ENCODE data around the gene KMT2D. TPM values are rescaled to one million over a fixed set of nuclear protein-coding genes. Genes with fewer than 3 reads are reported as not detected.

KMT2D gene
- total and polyA plus RNA-seq, 3 donors from 2014 or later, result 67.1 to 169 (median 148) TPM

DNA sequence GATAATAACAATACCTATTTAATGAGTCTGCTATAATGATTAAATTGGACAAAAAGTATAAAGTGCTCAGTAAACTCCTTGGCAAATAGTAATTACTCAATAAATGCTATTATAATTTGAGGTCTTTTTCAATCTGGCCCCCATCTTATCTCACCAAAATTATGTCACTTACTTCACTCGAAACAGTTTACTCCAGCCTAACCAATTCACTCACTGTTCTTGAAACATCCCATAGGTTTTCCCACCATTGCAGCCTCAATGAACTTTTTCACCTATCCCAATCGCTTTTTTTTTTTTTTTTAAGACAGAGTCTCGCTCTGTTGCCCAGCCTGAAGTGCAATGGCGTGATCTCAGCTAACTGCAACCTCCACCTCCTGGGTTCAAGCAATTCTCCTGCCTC is 24.6 kb downstream of the KMT2D start:
- Histone ChIP-seq H3K4me1 (no peaks in the 10 kb centered on the region), H3K27ac (no peak overlapping the region), H3K9me3 (no peaks in the 10 kb centered on the region), H3K4me3 (no peak overlapping the region), H3K36me3 (ENCODE audit: low read depth, missing control alignments) (no peaks in the 10 kb centered on the region), H3K27me3 (no peaks in the 10 kb centered on the region)
- intact Hi-C loops (cut with DNase I; ENCODE audit: low total_unique reads), result no loop called here
- WGBS, 2 donors, result 86 to 96% methylated on average over 4 of the region's 4 CpGs
- DNase-seq, result no peak
- TF ChIP-seq, protein P1, sequence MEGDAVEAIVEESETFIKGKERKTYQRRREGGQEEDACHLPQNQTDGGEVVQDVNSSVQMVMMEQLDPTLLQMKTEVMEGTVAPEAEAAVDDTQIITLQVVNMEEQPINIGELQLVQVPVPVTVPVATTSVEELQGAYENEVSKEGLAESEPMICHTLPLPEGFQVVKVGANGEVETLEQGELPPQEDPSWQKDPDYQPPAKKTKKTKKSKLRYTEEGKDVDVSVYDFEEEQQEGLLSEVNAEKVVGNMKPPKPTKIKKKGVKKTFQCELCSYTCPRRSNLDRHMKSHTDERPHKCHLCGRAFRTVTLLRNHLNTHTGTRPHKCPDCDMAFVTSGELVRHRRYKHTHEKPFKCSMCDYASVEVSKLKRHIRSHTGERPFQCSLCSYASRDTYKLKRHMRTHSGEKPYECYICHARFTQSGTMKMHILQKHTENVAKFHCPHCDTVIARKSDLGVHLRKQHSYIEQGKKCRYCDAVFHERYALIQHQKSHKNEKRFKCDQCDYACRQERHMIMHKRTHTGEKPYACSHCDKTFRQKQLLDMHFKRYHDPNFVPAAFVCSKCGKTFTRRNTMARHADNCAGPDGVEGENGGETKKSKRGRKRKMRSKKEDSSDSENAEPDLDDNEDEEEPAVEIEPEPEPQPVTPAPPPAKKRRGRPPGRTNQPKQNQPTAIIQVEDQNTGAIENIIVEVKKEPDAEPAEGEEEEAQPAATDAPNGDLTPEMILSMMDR (IDR thresholded peaks at IDR 0.05), result no peak
- no peak for TF ChIP-seq POLR2A (IDR thresholded peaks at IDR 0.05)

DNA sequence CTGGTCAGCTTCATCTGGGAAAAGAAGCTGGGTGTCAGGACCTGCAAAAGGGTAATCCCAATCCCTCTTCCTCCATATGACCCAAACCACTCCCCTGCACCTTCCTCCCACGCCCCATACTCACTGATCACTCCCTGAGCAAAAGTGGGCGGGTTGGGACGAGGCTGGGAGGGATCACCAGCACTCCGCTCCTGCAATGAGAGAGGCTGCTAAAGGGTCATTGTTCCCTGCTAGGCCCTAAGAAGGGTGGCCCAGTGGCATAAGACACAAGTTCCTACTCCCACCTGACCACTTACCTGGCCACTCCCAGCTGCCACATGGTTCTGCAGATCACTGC is 26.3 kb downstream of the KMT2D start:
- WGBS, 2 donors, result 66 to 92% methylated on average over 4 of the region's 4 CpGs
- intact Hi-C loops (cut with DNase I; ENCODE audit: low total_unique reads), result no loop called here
- TF ChIP-seq, protein P1 (IDR thresholded peaks at IDR 0.05), result no peak
- TF ChIP-seq POLR2A (IDR thresholded peaks at IDR 0.05), result no peak
- Histone ChIP-seq H3K27ac (no peak overlapping the region), H3K9me3 (no peaks in the 10 kb centered on the region), H3K36me3 (ENCODE audit: low read depth, missing control alignments) (no peaks in the 10 kb centered on the region), H3K4me1 (no peaks in the 10 kb centered on the region), H3K4me3 (no peak overlapping the region), H3K27me3 (no peaks in the 10 kb centered on the region)
- DNase-seq, result no peak

DNA sequence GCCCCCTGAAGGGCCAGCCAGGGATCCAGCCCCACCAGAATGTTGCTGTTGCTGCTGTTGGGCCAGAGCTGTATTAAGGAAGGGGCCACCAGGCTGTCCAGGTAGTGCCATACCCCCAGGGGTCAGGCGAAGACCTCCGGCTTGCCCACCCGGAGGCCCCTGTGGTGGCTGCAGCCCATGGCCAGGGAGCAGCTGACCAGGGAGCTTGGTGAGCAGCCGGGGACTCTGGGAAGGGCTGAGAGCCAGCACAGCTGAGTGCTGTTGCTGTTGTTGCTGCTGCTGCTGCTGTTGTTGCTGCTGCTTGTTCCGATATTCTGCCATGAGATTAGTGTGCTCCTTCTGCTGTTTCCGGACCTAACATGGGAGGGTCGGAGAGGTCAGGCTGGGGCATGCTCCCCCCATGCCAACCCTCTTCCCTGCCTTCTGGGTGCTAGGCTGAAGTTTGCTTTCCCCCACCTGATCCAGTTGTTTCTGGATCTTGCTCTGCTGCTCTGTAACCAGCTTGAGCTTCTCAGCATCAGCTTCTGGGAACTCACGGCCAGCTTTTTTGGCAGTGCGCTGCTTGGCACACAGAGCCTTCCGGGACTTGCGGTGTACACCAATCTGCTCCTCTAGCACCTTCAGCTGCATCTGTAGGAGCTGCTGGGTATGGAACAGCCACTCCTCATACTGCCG is 26.8 kb downstream of the KMT2D start:
- Histone ChIP-seq H3K4me3 (no peak overlapping the region), H3K4me1 (no peaks in the 10 kb centered on the region), H3K36me3 (ENCODE audit: low read depth, missing control alignments) (no peaks in the 10 kb centered on the region), H3K27me3 (no peaks in the 10 kb centered on the region), H3K27ac (no peak overlapping the region), H3K9me3 (no peaks in the 10 kb centered on the region)
- 62 to 70% methylated on average over 5 to 12 of the region's 12 CpGs for WGBS, 2 donors
- no peak for TF ChIP-seq POLR2A (IDR thresholded peaks at IDR 0.05)
- TF ChIP-seq, protein P1 (IDR thresholded peaks at IDR 0.05), result no peak
- DNase-seq, result no peak
- intact Hi-C loops (cut with DNase I; ENCODE audit: low total_unique reads), result no loop called here

DNA sequence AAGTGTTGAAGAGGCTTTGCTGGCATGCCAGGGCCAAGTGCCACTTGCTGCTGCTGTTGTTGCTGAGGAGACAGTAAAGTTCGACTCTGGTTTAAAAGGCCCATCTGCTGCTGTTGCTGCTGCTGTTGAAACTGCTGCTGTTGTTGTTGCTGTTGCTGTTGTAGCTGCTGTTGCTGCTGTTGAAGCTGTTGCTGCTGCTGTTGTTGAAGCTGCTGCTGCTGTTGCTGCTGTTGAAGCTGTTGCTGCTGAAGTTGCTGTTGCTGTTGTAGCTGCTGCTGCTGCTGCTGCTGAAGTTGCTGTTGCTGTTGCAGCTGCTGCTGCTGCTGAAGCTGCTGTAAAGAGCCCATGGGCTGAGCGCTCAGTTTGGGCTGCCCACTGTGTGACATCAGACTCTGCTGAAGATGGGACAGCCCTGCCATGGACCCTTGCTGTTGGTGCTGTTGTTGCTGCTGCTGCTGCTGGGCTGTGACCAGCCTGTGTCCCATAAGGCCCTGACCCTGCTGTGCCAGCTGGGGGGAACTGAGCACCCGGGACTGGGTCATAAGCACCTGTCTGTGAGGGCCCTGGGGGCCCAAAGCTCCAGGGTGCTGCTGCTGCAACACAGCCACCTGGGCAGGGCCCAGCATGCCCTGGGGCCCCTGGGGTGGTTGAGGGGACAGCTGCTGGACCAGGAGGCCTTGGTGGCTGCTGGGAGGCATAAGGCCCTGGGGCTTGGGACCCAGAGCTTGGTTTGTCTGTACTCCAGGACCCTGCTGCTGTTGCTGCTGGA is 27.7 kb downstream of the KMT2D start:
- TF ChIP-seq POLR2A (IDR thresholded peaks at IDR 0.05), result no peak
- TF ChIP-seq, protein P1 (IDR thresholded peaks at IDR 0.05), result no peak
- no peaks in the 10 kb centered on the region for H3K4me1 ChIP-seq
- no peak overlapping the region for H3K27ac ChIP-seq
- no peaks in the 10 kb centered on the region for H3K9me3 ChIP-seq
- H3K27me3 ChIP-seq, result no peaks in the 10 kb centered on the region
- intact Hi-C loops (cut with DNase I; ENCODE audit: low total_unique reads), result no loop called here
- no peak for DNase-seq
- no peak overlapping the region for H3K4me3 ChIP-seq
- 80 to 93% methylated on average over 1 to 3 of the region's 3 CpGs for WGBS, 2 donors
- H3K36me3 ChIP-seq (ENCODE audit: low read depth, missing control alignments), result no peaks in the 10 kb centered on the region

All from testis (tissue), 3 donors.